NCI-H1417 (cell line): ENCODE data around the gene OR7G3.

Experiments
- DNase-seq, 3 experiments: peaks; one replicate each; lab custom pipeline; 2025; lab: John Stamatoyannopoulos, UW

The OR7G3 gene

DNA sequence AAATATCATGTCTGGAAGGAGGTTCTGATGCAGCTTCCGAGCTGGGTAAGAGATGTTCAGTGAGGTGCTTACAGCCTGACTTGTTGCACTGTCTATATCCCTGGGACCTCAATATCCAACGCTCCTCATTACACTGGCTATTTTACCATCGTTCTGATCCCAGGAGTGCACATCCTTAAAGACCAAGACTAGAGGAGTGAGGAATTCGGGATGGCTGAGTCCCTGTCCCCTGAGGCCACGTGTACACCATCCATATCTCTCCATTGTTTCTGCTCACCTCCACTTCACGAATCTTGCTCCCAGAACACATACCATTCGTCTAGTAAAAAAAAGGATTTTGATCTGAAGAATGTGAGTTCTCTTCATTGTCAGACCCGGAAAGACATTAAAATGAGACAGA, 19.4 kb downstream of the OR7G3 start, which contains the start of gene OR7G2:
Gene OR7G2 (minus strand): TSS at position 101 of the 400 bp plus-strand sequence. CDS start 4,232 bp downstream, outside the sequence.
- DNase-seq, result no peak

DNA sequence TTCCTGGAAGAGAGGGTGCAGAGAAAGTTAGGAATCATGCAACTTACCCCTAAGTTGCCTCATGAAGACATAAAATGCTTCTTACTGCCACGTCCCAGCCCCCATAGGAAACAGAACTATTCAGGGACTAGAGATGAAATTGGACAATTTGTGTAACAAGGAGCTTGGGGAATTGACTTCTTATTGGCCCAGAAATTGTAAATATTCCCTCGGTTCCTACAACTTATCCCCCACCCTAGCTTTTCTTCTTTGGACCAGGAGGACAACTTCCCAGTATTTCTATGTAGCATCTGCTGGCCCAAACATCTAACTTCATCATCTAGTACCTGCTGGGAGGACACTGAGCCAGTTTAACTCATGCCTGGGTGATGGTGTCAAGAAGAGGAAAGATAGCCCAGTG, 40.0 kb downstream of the OR7G3 start, which contains the start of gene OR1M1:
Gene OR1M1 (plus strand): TSS at position 301 of the 400 bp plus-strand sequence. CDS start 6,184 bp downstream, outside the sequence.
- no peak for DNase-seq

DNA sequence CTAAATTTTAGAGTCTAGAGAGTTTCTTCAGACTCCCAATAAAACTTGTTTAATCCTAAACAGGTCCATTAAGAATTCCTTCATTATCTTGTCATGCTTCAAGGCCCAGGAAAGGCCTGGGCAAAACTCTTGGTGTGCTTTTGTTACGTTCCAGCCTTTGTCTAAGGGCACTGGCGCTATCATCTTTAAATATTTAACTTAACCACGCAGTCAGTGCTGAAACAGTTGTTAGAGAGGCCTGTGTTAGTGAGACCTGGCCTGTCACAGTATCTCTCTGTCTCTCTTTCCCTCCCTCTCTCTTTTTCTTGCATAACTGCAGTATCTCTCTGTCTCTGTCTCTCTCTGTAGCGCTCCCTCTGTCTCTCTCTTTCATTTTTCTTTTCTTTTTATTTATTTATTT, 48.1 kb downstream of the OR7G3 start:
- no peak for DNase-seq

DNA sequence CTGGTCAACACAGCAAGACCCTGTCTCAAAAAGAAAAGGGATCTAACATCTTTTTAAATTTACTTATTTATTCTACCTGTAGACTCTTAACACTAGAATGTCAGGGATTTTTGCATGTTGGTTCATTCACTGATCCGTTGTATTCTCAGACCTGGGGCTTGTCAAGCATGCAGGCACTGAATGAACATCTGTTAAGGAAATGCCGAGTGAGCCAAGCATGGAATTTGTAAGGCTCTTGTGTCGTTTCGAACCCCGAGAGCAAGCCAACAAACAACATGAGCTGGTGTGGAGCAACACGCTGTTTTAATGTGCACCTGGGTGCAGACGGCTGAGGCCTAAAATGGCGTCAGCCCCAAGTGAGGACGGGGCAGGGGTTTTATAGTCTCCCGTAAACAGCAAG, 49.8 kb downstream of the OR7G3 start:
- no peak for DNase-seq
